ENCODE measurements around the gene FAM3C. TPM values are rescaled to one million over a fixed set of nuclear protein-coding genes. Genes with fewer than 3 reads are reported as not detected.
"Not testable (repeated sequence)": the region's sequence is repeated elsewhere in the genome, so short reads cannot be mapped to it uniquely, and the experiment has no call there.

Gene FAM3C
- total and polyA plus RNA-seq, 4 donors, result 36.7 to 68.4 (median 57.2) TPM

DNA sequence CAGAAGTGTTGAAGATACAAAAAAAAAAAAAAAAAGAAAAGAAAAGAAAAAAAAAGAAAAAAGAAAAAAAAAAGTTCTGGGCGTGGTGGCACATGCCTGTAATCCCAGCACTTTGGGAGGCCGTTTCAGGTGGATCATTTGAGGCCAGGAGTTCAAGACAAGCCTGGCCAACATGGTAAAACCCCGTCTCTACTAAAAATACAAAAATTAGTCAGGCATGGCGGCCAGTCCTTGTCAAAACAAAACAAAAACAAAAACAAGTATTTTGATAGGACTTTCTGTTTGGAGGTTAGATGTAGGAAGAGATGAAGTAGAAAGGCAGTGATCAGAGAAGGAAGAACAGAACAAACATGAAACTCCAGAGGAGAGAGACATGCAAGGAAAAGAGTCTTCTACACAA lies 36.4 kb upstream of the FAM3C start:
- WGBS, 2 donors, result 88 to 89% methylated on average over 4 of the region's 4 CpGs
- H3K36me3 ChIP-seq (ENCODE audit: control insufficient read depth in 1 of 2, insufficient read depth in 2 of 2, low read length in 1 of 2), result not testable (repeated sequence)

GRCh38 chr7:121431996-121432395 lies 35.9 kb upstream of the FAM3C start:
- intact Hi-C loops (cut with DNase I), result no loop called here
- WGBS, 2 donors, result 91 to 92% methylated on average over 2 of the region's 2 CpGs
- DNase-seq, result no peak
- H3K4me1 ChIP-seq (ENCODE audit: control insufficient read depth in 1 of 2, insufficient read depth in 2 of 2, low read length in 2 of 2), result no peaks in the 10 kb centered on the region
- H3K27ac ChIP-seq (ENCODE audit: low read depth in 1 of 2, low read length in 2 of 2), result no peak overlapping the region
- no peak overlapping the region for H3K4me3 ChIP-seq (ENCODE audit: low read length in 2 of 2)
- peaks cover 1% of the 10 kb centered on the region for H3K9me3 ChIP-seq (ENCODE audit: control insufficient read depth, low read length)
- no peaks in the 10 kb centered on the region for H3K27me3 ChIP-seq (ENCODE audit: control insufficient read depth in 1 of 2, insufficient read depth in 2 of 2, low read length in 1 of 2)
- no peaks in the 10 kb centered on the region for H3K36me3 ChIP-seq (ENCODE audit: control insufficient read depth in 1 of 2, insufficient read depth in 2 of 2, low read length in 1 of 2)
- ATAC-seq (ENCODE audit: low FRiP score), result no peak

More for the DNA sequence above, 36.4 kb upstream of the FAM3C start:
- H3K27ac ChIP-seq (ENCODE audit: low read depth in 1 of 2, low read length in 2 of 2); DNase-seq; ATAC-seq (ENCODE audit: low FRiP score); H3K27me3 ChIP-seq (ENCODE audit: control insufficient read depth in 1 of 2, insufficient read depth in 2 of 2, low read length in 1 of 2); intact Hi-C loops (cut with DNase I); H3K9me3 ChIP-seq (ENCODE audit: control insufficient read depth, low read length); H3K4me1 ChIP-seq (ENCODE audit: control insufficient read depth in 1 of 2, insufficient read depth in 2 of 2, low read length in 2 of 2); H3K4me3 ChIP-seq (ENCODE audit: low read length in 2 of 2): not testable (repeated sequence)

DNA sequence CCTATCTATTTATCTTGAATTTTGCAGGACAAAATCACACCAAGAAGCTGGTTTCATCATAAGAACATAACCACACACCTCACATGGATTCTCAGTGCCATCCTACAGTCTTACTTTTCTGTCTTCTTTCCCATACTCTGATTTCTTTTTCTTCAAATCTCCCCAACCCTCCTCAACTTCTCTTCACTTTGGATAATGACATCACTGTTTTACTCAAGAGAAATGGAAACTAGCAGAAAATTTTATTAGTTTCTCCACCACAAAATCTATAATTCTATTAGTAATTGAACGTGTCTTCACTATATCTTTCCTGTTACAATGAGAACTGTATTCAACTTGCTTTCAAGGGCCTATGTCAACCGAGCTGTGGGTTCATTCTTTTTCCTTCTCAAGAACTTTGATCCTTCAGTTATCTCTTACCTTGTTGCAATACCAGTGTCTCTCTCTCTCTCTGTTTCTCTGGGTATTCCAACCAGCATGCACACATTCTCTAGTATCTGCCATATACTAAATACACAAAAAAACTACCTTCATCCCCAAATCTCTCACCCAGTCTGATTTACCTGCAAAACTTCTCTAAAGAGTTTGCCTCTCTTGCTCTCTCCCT lies 35.4 kb upstream of the FAM3C start:
- H3K4me1 ChIP-seq (ENCODE audit: control insufficient read depth in 1 of 2, insufficient read depth in 2 of 2, low read length in 2 of 2), result no peaks in the 10 kb centered on the region
- no peaks in the 10 kb centered on the region for H3K27me3 ChIP-seq (ENCODE audit: control insufficient read depth in 1 of 2, insufficient read depth in 2 of 2, low read length in 1 of 2)
- H3K9me3 ChIP-seq (ENCODE audit: control insufficient read depth, low read length), result peaks cover 1% of the 10 kb centered on the region
- H3K36me3 ChIP-seq (ENCODE audit: control insufficient read depth in 1 of 2, insufficient read depth in 2 of 2, low read length in 1 of 2), result no peaks in the 10 kb centered on the region
- intact Hi-C loops (cut with DNase I), result no loop called here
- H3K27ac ChIP-seq (ENCODE audit: low read depth in 1 of 2, low read length in 2 of 2), result no peak overlapping the region
- no peak for ATAC-seq (ENCODE audit: low FRiP score)
- H3K4me3 ChIP-seq (ENCODE audit: low read length in 2 of 2), result no peak overlapping the region
- WGBS, 2 donors, result 79 to 91% methylated on average over 2 of the region's 2 CpGs
- no peak for DNase-seq

DNA sequence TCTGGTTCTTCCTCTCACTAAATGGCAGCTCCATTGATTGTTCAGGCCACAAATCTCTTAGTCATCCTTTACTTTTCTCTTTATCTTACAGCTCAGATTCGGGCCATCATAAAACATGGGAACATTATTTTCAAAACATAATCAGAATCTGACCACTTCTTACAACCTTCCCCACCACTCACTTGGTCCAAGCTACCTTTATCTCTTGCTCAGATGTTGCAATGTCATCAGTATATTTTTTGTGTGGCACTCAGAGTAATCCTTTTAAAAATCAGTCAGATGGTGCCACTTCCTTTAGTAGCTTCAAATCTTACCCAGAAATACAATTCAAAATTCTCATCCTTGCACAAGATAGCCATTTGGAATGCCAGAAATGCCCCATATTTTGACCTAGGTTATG lies 34.5 kb upstream of the FAM3C start:
- no peaks in the 10 kb centered on the region for H3K27me3 ChIP-seq (ENCODE audit: control insufficient read depth in 1 of 2, insufficient read depth in 2 of 2, low read length in 1 of 2)
- no peak overlapping the region for H3K27ac ChIP-seq (ENCODE audit: low read depth in 1 of 2, low read length in 2 of 2)
- 83% methylated on average over 1 of the region's 1 CpG for WGBS, 2 donors
- H3K36me3 ChIP-seq (ENCODE audit: control insufficient read depth in 1 of 2, insufficient read depth in 2 of 2, low read length in 1 of 2), result no peaks in the 10 kb centered on the region
- no peak for ATAC-seq (ENCODE audit: low FRiP score)
- intact Hi-C loops (cut with DNase I), result no loop called here
- H3K4me1 ChIP-seq (ENCODE audit: control insufficient read depth in 1 of 2, insufficient read depth in 2 of 2, low read length in 2 of 2), result no peaks in the 10 kb centered on the region
- DNase-seq, result no peak
- H3K9me3 ChIP-seq (ENCODE audit: control insufficient read depth, low read length), result peaks cover 1% of the 10 kb centered on the region
- no peak overlapping the region for H3K4me3 ChIP-seq (ENCODE audit: low read length in 2 of 2)

DNA sequence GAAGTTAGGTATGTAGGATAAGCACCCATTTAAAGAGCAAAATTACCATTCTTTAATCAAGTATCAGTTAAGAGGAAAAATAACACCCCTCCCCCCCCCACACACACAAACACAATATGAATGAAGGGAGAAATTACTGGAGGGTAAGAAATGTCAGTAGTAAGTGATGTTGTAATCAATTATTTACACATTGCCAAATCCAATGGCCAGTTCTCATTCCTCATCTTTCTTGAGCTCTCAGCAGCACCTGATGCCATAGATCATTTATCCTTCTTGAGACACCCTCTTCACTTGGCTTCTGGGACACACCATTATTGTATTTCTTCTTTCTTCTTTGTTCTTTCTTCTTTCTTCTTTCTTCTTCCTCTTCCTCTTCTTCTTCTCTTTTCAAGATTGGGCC lies 33.7 kb upstream of the FAM3C start:
- H3K27me3 ChIP-seq (ENCODE audit: control insufficient read depth in 1 of 2, insufficient read depth in 2 of 2, low read length in 1 of 2), result no peaks in the 10 kb centered on the region
- no peak for ATAC-seq (ENCODE audit: low FRiP score)
- no peaks in the 10 kb centered on the region for H3K36me3 ChIP-seq (ENCODE audit: control insufficient read depth in 1 of 2, insufficient read depth in 2 of 2, low read length in 1 of 2)
- H3K9me3 ChIP-seq (ENCODE audit: control insufficient read depth, low read length), result peaks cover 1% of the 10 kb centered on the region
- H3K4me1 ChIP-seq (ENCODE audit: control insufficient read depth in 1 of 2, insufficient read depth in 2 of 2, low read length in 2 of 2), result no peaks in the 10 kb centered on the region
- intact Hi-C loops (cut with DNase I), result no loop called here
- no peak for DNase-seq
- no peak overlapping the region for H3K27ac ChIP-seq (ENCODE audit: low read depth in 1 of 2, low read length in 2 of 2)
- no peak overlapping the region for H3K4me3 ChIP-seq (ENCODE audit: low read length in 2 of 2)

- 56 to 57% methylated on average over 4 of the region's 4 CpGs for WGBS, 2 donors
- Histone ChIP-seq H3K9me3 (ENCODE audit: control insufficient read depth, low read length) (peaks cover 1% of the 10 kb centered on the region), H3K27ac (ENCODE audit: low read depth in 1 of 2, low read length in 2 of 2) (no peak overlapping the region), H3K36me3 (ENCODE audit: control insufficient read depth in 1 of 2, insufficient read depth in 2 of 2, low read length in 1 of 2) (no peaks in the 10 kb centered on the region), H3K27me3 (ENCODE audit: control insufficient read depth in 1 of 2, insufficient read depth in 2 of 2, low read length in 1 of 2) (no peaks in the 10 kb centered on the region), H3K4me1 (ENCODE audit: control insufficient read depth in 1 of 2, insufficient read depth in 2 of 2, low read length in 2 of 2) (no peaks in the 10 kb centered on the region), H3K4me3 (ENCODE audit: low read length in 2 of 2) (no peak overlapping the region)
- ATAC-seq (ENCODE audit: low FRiP score) (no peak), DNase-seq (no peak)
- intact Hi-C loops (cut with DNase I), result no loop called here
Observed at GRCh38 chr7:121428855-121429489, 32.9 kb upstream of the FAM3C start.

DNA sequence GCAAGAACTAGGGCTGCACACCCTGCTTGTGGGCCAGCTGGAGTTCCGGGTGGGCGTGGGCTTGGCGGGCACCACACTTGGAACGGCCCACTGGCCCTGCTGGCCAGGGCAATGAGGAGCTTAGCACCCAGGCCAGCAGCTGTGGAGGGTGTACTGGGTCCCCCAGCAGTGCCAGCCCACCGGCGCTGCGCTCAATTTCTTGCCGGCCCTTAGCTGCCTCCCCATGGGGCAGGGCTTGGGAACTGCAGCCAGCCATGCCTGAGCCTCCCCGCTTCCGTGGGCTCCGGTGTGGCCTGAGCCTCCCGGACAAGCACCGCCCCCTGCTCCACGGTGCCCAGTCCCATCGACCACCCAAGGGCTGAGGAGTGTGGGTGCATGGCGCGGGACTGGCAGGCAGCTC lies 25.6 kb upstream of the FAM3C start:
- H3K4me3 ChIP-seq (ENCODE audit: low read length in 2 of 2); intact Hi-C loops (cut with DNase I); H3K4me1 ChIP-seq (ENCODE audit: control insufficient read depth in 1 of 2, insufficient read depth in 2 of 2, low read length in 2 of 2); H3K9me3 ChIP-seq (ENCODE audit: control insufficient read depth, low read length); ATAC-seq (ENCODE audit: low FRiP score); H3K27ac ChIP-seq (ENCODE audit: low read depth in 1 of 2, low read length in 2 of 2); H3K27me3 ChIP-seq (ENCODE audit: control insufficient read depth in 1 of 2, insufficient read depth in 2 of 2, low read length in 1 of 2); H3K36me3 ChIP-seq (ENCODE audit: control insufficient read depth in 1 of 2, insufficient read depth in 2 of 2, low read length in 1 of 2); DNase-seq: not testable (repeated sequence)
- WGBS, 2 donors, result 97 to 99% methylated on average over 17 of the region's 17 CpGs

DNA sequence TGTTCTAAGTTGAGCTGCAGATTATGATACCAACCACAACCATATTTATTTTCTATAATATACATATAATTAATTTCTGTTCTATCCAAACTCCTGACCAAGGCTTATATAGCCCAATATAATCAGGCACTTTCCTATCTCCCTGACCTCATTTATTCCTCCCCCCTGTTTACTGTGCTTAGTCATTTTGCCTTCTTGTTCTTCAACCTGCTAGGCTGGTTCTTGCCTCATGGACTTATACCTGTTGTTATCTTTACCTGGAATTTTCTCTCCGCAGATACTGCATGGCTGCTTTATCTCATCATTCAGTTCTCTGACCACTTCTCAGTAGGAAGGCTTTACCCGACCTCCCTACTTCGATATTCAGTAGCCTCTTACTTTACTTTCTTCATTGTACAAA lies 24.9 kb upstream of the FAM3C start:
- Histone ChIP-seq H3K4me1 (ENCODE audit: control insufficient read depth in 1 of 2, insufficient read depth in 2 of 2, low read length in 2 of 2) (no peaks in the 10 kb centered on the region), H3K4me3 (ENCODE audit: low read length in 2 of 2) (no peak overlapping the region), H3K36me3 (ENCODE audit: control insufficient read depth in 1 of 2, insufficient read depth in 2 of 2, low read length in 1 of 2) (no peaks in the 10 kb centered on the region), H3K9me3 (ENCODE audit: control insufficient read depth, low read length) (no peaks in the 10 kb centered on the region), H3K27ac (ENCODE audit: low read depth in 1 of 2, low read length in 2 of 2) (no peak overlapping the region), H3K27me3 (ENCODE audit: control insufficient read depth in 1 of 2, insufficient read depth in 2 of 2, low read length in 1 of 2) (no peaks in the 10 kb centered on the region)
- 61 to 64% methylated on average over 3 of the region's 3 CpGs for WGBS, 2 donors
- DNase-seq (no peak), ATAC-seq (ENCODE audit: low FRiP score) (no peak)
- intact Hi-C loops (cut with DNase I), result no loop called here

Data from aorta (tissue), 5 donors.